Kidney tubule cell (primary cell): Measurements from ENCODE around the gene PRKCE.
A peak's percentile ranks its signal among the peaks of the same experiment; 100 is the strongest.

Source experiments
- DNase-seq: peaks from one replicate; pipeline ENCODE4 v3.0.0-alpha.2; 2018; ENCODE audit warnings: low spot score

The PRKCE gene

DNA sequence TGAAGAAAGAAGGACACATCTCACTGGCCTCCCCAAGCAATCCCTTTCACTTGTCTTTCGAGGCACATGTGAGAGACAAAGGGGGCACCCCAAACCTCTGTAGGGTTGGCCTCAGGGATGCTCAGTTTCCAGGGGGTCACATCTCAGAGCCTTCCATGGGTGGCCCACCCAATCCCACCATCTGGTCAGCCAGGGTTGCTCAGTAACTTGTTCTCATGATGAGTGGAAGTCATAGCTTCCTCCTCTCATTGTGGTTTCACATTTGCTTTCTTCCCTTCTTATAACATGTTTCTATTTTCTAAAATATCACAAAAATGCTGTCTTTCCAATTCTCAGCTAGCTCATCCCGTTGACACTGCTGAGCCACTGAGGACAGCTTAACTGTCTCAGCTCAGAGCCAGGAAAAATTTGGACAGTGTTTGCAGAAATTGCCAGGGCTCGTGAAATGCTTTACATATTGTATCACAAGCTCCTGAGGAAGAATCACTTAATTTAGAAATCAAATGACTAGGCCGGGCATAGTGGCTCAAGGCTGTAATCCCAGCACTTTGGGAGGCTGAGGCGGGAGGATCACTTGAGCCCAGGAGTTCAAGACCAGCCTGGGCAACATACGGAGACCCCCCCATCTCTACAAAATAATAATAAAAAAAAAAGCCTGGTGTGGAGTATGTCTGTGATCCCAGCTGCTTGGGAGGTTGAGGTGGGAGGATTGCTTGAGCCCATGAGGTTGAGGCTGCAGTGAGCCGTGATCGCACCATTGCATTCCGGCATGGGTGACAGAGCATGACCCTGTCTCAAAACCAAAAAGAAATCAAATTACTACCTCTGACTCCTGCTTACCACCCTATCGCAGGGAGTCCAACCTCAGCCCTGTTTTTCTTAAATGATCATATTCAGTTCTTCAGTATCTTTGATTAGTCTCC lies 129.3 kb downstream of the PRKCE start:
- no peak for DNase-seq

DNA sequence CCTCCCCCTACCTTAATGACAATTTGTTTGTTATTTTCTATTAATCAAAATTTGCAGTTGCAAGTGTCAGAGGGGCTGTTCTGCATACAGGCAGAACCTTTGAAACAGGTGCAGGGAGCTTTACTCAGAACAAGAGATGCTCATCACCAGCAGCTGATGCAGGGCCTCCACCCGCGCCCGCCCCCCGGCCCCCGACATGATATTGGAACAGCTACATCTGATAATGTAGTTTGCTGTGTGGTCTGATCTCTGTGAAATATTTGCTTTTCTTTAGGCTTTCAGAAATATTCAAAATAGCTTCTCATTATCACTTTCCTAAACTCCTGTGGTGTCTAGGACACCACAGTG lies 130.0 kb downstream of the PRKCE start:
- no peak for DNase-seq

DNA sequence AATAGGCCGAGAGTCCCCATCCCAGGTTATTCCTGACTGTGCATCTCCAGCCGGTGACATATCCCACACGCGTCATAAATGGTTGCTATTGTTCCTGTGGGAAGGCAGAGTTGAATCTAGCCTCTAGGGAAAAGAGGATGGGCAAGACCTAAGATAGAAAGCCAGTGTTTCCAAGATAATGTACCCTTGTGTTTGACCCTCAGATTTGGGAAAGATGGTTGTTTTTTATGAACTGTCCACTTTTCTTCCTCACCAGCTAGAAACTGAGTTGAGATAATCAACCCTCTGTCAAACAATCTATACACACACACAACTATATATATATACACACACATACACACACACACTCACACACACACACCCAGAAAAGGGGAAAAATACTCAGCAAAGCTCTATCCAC lies 131.0 kb downstream of the PRKCE start:
- DNase-seq = no peak

DNA sequence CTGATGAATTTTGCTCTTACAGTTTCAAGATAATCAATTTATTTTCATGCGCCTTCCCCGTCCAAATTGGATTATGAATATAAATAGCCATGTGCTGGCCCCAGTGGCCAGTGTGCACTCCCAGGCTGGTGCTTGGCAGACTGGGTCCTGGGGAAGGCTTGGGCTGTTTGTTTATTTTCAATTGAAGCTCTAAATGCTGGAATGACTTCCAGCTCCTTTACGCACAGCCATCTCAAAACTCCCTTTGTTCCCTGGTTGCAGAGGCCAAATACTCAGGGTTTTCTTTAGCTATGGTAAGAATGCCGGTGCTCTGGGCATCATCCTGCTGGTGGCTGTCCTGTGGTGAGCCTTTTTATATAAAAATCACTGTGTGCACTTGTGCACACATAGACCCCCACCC lies 131.5 kb downstream of the PRKCE start:
- no peak for DNase-seq

DNA sequence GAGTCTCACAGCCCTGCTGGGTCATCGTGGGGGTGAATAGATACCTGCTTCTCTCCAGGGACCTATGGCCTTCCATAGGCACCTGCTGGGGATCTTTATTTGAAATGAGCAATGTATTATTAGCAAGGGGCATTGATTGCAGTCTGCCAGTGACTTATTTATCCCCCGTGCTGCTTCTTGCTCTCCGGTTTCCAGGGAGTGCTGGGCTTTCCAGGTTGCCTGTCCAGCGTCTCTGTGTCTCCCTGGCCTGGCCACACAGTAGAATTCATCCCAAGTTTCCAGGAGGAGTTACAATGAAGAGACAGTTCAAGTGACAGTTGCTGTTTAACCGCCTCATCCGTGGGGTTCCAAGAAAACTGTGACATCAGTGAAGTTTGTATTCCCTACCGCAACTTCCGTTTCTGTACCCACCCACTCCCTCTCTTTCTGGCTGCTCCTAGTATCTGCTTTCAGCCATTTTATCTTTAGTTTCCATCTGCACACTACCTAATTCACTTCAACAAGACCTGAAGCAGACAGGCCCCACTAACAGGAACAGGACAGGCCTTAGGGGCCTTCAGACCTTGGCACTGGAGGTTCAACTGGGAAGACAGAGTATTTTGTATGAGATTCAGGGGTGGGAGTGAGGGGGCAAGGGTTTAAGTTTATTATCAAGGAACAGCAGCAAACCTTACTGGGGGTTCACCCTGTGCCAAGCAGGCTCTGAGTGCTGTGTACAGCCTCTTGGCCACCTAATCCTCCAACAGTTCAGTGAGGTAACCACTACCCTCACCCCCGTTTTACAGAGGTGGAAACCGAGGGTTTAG lies 134.8 kb downstream of the PRKCE start:
- no peak for DNase-seq

DNA sequence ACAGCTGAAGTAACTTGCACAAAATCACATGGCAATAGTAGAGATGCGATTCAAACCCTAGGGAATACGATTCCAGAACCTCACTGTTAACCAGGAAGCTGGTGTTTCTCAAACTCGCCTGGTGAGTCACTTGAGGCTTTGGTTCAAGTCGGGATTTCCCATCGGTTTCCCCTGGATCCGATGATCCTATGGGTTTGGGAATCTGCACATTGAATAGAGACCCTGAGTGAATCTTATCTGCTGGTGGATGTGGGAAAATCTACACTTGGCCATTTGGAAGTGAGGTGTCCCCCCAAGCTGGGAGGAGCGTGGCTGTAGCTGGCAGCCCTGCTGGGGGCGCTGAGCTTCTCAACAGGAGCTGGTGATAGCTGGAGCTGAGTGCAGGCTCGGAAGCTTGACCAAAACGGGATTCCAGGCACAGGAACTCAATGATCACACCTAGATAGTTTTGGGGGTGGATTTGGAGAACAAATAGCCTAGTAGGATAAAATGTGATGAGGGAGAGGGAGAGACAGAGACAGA lies 135.4 kb downstream of the PRKCE start:
- no peak for DNase-seq

DNA sequence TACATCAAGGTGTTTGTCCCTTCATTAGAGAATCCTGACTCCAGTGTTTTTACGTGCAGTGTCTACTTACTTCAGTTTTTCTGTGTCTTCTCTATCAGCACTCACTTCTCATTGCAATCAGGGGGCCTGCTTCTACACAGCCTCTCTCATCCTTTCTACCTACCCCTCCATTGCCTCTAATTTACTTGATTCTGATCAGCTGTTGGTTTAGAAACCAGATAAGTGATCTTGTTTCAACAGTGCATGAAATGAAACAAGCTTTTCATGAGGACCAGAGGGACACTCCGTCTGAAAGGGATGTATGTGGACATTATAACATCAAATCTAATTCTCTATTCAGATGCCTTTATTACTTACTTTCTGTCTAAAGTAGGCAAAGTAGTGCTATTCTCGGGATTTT lies 136.9 kb downstream of the PRKCE start:
- DNase-seq = no peak

DNA sequence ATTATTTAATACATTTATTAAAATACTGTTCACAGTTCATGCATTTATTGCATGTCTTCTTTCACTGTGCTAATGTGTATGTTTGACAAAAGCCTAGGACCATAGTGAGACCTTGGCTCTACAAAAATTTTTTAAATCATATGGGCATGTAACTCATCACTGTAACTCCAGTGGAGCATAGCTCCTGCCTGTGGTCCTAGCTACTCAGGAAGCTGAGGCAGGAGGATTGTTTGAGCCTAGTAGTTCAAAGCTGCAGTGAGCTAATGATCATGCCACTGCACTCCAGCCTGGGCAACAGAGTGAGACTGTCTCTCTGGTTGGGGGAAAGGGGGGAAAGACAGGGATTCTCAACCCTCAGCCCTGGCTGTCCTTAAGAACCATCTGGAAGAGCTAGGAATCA lies 137.8 kb downstream of the PRKCE start:
- DNase-seq = peak; percentile 44

DNA sequence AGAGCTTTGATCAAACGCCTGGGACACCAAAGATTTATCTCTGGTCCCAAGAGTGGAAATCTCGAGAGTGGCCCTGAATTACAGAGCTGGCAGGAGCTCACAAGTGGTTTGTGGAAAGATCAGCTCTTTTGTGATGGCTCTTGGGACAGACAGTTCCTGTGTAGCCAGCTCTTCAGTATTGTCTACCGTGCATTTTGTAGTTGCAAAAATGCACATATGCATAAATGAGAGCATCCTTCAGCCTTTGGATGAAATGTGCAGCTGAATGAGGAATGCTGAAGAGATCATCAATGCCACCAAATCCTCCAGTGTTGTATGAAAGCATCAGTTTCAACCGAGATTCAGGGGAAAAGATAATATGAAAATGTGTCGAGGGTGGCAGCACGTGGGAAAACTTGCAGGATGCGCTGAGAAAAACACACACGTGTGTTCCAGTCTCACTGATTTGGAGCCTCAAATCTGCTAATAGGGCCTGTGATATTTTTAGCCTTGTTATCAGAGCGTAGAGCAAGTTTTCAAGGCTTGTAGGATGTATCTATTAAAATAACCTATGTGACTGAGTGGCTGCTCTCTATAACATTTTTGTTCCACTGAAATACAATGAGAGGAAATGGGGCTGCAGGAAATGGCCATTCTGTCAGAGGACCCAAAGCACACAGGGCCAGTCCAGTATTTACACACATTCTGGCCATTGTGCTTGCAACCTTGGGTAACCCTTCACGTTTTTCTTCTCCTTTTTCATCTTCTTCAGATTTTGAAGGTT lies 138.7 kb downstream of the PRKCE start:
- DNase-seq = no peak

DNA sequence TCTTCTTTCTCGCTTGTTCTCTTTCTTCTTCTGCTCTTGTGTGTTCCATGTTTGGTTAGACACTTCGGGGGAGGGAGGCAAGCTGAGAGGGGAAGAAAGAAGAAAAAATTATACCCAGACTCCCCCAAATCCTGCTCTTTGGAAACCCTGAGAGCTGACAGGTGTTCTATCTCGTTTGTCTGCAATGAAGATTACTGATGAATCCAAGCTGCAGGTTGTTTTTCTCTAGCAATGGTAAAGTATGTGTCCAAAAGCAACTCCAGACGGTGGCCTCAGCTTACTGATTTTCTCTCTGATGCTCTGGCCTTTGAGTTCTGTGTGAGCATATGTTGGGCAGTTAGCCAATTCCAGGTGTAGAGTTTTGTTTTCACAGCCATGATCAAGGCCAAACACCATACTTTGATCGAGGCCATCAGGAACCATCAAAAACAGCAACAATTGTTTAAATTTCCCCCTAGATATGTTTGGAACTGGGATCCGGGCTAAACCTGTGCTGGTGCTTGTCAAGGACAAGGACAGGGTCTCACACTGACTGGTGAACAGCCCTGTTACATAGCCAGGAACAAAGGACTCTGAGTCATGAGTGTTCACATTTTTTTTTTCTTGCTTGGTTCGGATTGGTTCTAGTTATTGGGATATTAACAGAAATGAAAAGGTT lies 142.0 kb downstream of the PRKCE start:
- no peak for DNase-seq

DNA sequence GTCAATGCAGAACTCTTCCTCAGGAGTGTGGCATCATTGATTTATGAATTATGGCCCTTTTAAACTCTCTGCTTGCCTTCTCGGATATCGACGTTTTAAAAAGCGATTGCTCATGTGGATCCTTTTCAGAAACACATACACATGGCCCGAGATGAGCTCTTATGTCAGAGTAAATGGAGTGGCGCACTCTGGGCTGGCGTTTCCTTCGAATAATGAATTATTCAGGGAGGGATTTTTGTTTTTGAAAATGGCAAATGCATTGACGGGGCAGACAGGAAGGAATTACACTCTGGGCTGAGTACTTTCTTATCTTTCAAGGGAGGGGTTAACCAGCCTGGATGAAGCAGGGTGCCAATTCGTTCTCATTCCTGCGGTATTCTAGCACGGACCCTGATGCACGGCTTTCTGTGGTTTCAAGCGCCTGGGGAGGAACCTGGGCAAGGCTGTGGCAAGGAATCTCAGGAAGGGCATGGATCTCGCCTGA lies 142.7 kb downstream of the PRKCE start:
- no peak for DNase-seq

DNA sequence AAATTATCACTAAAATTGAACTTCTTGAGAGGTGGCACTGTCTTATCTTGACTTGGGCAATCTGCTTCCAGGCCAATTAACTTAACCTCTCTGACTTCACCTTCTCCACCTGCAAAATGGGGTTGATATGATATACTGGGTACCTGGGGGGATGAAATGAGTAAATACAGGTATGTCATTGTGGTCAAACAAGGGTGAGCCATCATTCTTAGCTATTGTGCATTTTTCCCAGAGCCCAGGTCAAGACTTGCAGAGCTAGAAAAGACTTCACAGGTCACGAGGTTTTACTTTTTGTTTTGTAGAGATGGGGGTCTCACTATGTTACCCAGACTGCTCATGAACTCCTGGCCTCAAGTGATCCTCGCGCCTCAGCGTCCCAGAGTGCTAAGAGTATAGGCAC lies 145.0 kb downstream of the PRKCE start:
- no peak for DNase-seq

DNA sequence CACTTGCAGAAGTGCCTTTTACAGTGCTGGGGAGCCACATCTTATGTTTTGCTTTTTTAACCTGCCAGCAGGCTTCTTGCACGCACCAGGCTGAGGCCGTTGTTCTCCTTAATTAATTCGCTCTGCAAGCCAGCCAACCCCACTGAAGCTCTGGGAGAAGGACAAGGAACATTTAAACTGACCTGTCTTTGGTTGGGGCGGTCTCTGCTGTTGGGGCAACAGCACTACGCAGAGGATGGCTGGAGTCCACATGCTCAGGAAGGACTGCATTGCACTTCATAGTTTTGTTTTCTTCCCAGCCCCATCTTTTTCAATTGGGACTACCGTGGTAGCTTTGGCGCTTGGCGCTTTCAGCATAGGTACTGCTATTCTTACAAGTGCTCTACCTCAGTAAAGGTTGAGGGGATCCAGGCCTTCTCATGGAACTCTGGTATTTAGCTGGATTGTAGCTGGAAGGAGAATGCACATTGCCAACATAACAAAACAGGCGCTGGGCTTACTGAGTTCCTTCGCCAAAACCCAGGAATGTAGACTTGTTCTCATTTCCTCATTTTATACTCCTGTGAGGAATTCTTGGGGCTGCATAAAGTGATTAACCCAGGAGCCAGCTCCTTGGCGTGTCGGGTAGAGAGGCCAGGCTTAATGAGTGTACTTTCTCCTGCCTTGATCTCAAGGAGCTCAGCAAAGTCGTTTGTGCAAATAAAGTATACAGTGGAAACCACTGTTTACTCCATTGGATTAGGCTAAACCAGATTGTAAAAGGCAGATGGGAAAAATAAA lies 146.2 kb downstream of the PRKCE start:
- DNase-seq = peak; percentile 31

DNA sequence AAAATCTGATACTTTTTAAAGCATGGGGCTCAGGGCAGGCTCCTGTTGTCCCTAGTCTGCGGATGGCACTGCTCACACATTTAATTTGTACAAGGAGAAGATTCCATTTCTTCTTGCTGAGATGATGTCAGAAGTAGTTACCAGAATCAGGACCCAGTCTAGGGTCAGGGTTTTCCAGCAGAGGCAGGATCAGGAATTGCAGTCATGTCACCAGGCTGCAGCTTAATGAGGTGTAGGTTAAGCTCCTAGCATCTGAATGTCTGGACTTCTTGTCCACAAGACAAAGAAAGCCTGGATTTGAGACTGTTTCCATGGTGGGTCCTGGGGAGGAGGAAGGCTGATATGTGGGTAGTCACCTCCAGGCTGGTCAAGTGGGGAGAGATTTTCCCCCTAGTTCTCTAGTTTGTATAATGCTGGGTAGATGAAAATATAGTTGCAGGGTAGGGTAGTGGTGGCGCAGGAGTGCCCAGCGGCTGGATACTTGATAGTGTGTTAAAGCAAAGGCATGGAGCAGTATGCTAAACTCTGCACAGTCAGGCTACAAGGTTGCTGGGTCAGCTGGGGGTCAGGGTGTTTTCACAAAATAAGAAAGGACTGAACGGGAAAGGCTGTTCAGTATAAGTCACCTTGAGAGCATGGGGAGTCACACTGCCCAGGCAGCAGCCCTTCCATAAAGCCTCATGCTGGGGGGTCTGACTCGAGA lies 148.4 kb downstream of the PRKCE start:
- no peak for DNase-seq

DNA sequence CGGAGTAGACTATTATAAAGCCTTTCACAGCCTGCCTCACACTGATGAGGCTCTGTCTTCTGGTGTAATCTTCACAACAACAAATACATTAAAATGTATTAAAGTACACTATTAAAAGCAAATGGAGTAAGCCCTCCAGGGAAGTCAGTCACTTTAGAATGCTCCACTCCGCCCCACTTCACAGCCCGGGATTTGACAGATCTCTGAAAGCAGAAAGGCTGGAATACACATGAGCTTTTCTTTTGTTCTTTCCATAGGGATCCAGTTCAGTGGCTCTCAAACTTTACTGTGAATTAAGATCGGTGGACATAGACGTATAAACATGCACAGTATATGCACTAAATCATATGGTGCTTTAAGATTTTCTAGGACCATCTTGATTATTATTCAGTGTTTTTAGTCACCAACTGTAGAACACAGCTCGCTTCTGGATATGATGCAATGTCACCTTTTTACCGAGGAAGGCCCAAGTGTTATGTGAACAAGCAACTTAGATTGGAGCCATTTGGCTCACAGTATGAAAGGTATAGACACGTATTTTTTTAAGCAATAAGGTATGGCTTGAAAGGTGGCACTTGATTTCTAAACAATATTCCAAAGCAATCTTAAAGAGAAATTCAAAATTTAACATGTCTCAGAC lies 151.1 kb downstream of the PRKCE start:
- DNase-seq = no peak

DNA sequence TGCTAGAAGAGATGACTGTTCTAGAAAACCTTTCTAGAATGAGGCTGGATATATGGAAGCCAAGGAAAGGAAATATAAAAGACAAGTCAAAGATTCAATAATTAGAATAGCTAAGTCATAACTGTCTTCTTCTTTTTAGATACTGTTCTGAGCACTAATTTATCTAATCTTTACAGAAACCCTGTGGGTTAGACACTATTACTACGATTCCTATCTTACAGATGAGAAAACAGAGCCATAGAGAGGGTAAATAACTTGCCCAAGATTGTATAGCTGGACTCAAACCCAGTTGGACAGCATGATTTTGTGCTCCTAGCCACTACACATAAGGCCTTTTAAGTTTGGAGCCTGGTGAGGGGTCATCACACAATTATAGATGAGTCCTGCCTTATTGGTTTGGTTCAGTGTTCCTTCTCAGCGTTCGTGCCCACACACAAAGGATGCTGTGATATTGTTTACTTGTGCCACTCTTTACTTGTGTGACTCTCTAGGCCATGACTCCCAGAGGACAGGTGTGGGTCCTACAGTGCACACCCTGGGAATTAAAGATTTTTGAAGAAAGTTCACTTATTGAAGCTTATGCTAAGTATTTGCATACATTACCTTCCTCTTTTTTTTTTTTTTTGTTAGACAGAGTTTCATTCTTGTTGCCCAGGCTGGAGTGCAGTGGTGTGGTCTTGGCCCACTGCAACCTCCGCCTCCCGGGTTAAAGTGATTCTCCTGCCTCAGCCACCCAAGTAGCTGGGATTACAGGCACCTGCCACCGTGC lies 153.7 kb downstream of the PRKCE start:
- no peak for DNase-seq

DNA sequence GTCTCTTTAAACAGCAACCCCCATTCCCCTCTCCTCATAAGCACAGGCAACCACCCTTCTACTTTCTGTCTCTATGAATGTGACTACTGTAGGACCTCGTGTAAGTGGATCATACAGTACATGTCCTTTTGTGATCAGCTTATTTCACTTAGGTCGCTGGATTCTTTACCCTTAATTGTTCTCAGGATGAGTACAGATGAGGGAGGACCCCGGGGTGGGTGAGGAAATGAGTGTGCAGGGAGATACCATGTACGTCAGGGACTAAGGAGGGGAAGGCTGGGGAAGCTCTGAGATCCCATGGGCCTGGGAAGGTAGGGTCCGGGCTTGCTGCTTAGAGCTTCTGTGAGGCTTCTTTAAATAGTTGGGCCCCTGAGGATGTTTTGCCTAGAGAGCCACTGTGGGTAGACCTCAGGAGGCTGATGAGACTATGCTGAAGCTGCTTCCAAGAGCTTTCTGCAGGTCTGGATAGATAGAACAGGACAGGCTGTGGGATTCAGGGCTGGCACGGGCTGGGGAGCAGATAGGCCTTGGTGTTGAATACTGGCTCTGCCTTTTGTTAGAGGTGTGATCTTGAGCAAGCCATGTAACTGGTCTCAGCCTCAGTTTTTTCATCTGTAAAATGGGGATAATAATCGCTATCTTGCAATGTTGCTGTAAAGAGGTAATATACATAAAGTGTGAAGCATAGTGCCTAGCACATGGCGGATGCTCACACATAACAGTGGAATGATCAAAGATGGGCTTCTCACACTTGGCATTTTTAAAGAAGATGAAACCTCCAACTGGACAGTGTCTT lies 155.3 kb downstream of the PRKCE start:
- DNase-seq = no peak

DNA sequence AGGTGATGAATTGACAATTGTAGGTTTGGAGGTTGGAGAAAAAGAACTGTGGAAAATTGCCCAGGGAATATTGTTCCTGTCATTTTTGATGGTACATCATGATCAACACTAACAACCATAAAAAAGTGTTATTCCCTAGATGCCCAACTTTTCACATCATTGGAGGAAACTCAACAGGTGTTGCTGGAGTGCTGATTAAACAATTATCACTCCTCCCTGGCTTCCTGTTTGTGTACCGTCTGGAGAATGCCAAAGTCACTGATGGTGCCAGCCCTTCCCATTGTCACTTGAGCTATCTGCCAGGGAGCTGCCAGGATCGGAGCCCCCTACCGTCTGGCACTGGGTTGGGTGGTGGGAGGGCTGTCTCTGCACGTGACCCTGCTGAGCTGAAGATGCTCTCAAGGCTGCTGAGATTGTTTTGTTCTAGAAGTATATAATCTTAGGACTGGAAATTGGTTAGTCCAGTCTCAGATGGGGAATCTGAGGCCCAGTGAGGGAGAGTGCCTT lies 156.9 kb downstream of the PRKCE start:
- DNase-seq = no peak
